HG03064 (cell line): Measurements from ENCODE around the gene LPXN.

Source experiments
- ATAC-seq: cut with Tn5 transposase; IDR thresholded peaks from one replicate; pipeline ENCODE4 v1.9.1; 2021; ENCODE audit warnings: low read depth; ENCODE audit not compliant: unreplicated experiment

LPXN gene

DNA sequence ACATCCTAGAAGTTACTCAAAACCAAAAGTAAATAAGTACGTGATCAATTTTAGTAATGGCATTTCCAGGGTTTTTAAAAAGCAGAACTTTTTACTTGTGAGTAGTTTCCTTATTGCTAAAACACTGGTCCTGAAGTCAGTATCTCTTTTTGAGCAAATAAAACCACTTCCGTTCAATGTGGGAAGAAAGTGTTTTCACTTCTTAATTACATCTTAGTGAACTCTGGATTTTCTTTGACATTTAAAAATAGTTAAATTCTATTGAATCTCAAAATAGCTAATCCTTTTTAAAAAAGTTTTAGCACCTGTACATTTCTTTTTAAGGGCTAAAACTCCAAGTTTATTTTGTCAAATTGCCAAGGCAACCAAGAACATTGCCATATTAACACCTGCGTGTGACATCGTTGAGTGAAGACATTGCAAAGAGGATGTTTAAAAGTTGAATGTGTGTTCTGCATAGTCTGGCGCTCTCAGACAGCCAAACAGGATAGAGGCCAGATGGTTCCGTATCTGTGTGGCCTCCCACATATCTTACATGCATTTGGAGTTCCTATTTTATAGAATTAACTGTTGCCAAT, 50.5 kb downstream of the LPXN start:
- peak; percentile 93 for ATAC-seq

DNA sequence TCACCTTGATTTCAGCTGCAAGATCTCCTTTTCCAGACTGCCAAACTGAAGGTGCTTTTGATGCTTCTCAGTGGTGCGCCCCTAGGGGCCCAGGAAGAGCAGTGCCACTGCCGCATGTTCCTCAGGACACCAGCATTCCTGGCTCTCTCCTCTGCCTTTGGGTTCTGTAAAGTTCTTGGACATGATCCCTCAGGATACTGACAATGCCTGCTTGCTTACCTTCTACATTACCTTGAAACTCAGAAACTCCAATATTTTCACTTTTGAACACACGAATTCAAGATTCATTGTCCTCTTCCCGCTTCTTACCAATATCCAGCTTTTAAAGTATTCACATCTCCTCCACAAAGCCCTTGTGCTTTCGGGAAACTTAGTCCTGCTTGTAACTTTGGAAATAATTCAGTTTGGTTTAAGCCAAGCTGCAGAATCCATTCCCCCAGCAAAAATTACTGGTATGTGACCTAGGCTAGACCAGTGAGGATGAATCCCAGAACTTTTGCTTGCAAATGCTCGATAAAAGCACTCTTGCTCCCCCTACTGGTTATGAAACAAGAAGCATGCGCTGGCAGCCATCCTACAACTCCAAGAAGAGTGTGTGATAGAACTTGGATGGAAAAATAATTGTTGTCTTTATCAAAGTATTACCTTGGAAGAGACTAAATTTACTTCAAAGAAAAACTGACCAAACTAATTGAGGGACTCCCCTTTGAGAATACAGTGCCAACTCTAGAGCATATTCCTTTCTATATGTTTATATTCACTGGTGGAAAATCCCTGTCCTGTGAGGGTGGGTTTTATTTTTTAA, 51.2 kb downstream of the LPXN start:
- peak; percentile 24 for ATAC-seq

DNA sequence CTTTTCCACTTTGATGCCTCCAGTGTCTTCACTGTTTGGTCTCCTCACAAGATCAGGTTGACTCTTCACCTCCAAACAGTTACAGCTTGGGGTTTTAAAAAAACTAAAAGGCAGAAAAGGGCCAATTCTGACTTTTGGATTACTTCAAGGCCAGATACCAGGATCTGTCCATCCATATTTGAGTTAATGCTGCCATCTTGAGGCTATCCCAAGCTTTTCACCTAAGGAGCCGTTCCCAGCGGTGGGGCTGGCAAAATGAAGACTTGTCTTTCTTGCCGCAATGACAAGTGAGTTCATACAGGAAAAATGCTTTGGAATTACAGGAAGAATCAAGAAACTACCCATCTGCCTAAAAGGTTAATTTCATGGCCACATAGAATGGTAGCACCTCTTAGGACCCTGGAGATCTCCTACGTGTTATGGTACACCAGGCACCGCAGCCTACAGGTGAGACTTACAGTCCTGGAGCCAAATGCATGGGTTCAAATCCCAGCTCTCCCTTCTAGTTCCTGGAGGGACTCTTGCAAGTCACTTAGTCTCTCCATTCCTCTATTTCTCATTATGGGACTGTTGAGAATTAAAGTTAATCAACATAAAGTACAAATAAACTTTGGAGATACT, 61.8 kb downstream of the LPXN start:
- no peak for ATAC-seq

DNA sequence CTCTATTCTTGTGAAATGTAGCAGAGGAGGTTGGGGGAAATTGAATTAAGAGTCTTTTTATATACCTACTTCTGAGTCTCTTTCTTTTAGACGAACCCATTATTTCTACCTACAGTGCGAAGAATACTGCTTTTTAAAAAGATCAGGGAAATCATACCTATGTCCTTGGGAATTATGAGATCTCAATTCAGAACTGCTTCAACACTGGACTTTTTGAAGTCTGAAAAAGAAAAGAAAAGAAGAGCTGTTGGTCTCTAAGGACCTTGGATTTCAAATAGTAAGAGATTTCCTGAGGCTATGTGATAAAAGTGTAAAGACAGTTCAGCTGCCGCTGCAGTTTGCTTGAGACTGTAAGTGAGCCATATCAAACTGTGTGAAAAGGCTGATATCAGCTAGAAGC, 64.0 kb downstream of the LPXN start:
- no peak for ATAC-seq

DNA sequence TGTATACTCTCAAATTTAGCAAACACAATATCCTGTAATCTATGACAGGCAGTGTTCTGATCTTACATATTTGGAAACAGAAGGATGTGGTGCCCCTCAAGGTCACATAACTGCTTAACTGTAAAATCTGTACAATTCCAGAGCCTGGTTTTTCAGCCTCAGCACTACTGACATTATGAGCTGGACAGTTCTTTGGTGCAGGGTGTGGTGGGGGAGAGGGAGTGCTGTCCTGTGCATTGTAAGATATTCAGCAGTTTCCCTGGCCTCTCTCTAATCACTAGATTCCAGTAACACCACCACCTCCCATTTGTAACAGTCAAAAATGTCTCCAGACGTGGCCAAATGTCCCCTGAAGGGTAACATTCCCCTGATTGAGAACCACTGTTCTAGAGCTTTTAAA, 65.9 kb downstream of the LPXN start:
- no peak for ATAC-seq

DNA sequence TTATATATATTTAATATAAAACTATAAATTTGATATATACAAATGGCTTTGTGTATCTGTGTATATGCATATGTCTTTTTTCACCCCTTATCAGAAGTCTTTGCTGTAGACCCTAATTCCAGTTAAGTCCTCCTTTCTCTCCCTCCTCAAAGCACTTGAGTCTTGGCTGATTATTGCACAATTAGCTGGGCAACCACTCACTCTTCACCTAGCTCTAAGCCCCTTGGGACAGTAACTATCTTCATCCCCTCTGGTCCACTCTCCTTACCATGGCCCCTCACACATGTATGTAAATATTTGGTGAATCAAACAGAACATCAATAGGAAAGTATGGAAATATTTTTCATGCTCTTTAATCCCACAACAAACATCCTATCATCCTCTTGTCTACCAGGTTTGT, 66.8 kb downstream of the LPXN start:
- no peak for ATAC-seq

DNA sequence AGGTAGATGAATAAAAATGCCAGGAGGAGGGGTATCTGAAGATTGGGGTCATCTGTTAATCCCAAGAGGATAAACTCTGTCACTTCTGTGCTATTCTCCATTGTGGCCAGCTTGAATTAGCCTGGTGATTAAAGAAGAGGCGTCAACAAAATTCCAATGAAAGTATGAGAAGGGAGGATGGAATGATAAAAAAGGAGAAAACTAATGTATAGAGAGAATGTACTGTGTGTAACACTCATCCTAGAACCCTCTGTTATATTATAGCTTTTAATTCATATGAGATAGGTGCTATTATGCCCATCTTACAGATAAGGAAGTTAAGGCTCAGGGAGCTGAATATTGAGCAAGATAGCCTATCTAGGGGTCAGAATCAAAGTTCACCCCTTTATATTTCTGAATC, 67.7 kb downstream of the LPXN start, which contains the start of gene OR5B21:
TSS of gene OR5B21 (minus strand) at position 101 of the 400 bp plus-strand sequence. CDS start at position 101, 0 bp downstream.
- ATAC-seq = no peak

DNA sequence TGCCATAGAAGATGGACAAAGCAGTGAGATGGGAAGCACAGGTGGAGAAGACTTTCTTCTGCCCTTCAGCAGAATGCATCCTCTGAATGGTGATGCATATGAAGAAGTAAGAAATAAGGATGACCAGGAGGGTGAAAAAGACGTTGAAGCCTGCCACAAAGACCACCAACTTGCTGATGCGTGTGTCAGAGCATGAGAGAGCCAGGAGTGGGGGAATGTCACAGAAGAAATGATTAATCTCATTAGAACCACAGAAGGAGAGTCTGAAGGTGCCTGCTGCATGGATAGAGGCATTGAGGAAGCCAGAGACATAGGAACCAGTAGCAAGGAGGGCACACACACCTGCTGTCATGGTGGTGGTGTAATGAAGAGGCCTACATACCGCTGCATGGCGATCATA, 68.3 kb downstream of the LPXN start:
- no peak for ATAC-seq

DNA sequence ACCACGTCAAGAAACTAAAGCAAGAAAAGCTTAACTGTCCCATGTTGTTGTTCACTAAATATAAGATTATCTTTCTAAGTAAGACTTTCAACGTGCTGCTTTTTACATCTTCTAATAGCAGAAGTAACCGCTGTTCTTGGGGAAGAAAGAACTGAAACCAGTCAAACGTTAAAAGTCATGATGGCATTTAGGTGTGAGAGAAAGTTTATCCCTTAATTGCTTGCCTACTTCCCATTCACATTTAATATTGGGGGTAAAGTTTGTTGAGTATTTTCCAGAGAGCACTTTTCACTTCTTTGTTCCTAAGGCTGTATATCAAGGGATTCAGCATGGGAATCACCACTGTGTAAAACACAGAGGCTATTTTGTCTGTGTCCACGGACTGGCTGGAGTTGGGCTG, 68.7 kb downstream of the LPXN start:
- ATAC-seq = no peak

DNA sequence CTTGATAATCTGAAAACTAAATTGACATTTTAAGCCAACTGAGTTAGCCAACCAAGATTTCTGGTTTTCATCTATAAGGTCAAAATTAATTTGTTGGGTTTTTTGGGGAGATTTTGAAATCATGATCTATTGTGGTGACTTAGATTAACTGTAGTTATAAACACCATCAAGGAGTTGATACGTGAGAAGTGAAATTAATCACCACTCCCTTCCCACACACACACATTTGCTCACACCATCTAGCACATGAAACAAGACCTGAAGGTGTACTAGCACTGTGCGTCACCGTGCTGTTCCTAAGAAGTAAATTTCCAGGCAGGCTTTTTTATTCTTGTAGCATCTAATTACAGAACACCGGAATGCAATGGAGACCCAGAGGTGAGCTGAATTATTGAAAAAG, 69.8 kb downstream of the LPXN start:
- no peak for ATAC-seq

DNA sequence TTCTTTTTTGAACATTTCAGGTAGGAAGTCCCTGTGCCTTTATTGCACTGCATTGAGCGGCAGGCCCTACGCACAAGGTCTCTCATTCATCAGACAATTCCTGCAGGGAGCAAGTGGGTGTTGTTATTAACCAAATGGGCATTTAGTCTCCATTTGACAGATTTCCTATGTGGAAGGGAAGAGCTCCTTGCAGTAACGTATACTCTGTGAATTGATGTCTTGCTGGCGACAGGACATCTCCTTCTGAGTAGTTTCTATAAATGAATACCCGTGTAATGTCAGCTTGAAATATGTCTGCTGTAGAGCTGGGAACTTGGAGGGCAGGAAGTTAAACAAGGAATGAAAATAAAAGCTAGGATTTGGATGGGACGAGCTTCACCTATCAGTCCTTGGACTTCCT, 71.4 kb downstream of the LPXN start:
- no peak for ATAC-seq

DNA sequence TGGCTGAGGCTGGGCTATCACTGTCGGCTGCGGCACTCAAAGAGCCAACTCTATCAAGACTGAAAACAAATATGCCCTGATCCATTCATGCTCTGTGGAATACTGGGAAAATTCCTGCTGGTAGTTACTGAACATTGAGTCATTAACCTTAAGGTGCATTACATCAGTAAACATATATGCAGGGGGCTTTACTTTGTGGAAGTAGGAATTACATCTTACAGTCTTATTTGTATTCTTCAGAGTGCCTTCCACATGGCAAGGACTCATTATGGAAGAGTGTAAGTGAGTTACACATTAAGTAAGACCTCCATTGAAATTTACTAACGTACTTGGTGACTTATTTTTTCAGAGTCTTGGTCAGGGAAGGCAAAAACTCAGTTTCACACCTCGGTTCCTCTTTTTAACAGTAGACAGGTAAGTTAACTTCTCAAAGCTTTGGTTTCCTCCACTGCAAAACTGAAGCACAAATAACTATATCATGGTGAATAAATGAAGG, 72.2 kb downstream of the LPXN start:
- peak; percentile 97 for ATAC-seq

DNA sequence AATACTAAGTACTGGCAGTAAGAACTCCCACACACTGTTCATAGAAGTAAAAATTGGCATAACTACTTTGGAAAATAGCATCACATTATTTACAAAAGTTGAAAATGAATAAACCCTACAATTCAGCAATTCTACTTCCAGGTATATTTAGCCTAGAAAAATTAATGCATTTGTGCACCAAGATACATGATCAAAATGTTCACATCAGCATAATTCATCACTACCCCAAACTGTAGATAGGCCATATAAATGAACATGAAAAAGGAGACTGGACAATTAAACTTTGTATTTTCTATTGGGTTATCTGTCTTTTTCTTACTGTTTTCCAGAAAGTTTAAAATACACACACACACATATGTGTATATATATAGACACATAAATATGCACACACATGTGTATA, 73.7 kb downstream of the LPXN start:
- no peak for ATAC-seq

DNA sequence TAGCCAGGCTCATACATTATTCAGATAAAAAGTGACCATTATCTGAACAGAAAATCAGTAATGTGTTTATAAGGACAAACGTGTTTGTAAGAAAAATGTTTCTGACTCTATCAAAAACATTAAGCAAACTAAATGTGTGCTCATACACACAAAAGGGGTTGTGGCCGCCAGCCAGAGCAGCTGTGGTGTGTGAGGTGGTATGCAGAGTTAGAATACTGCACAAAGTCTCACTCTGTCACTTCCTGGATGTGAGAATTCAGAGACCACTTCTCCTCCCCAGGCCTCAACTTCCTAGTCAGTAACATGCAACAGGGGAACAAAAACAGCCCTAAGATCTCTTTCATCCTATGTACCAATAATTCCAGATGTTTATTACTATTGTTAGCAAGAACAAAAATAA, 77.2 kb downstream of the LPXN start:
- ATAC-seq = no peak

DNA sequence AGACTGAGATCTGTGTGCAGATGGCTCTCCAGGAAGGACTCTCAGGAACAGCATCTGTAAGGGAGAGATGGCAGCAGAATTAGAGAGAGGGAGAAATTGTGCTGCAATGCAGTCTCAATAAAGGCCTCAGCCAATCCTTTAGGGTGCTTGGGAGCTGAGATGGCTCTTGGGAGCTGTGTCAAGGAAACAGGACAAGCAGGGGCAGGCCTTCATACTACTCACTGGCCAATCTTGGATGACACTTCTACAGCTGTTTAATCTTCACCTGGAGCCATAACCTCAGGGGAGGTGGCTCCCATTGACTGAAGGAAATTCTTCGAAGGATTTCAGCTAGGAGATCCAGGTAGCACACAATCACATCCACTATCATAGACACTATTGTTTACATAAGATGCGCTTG, 77.7 kb downstream of the LPXN start:
- no peak for ATAC-seq

DNA sequence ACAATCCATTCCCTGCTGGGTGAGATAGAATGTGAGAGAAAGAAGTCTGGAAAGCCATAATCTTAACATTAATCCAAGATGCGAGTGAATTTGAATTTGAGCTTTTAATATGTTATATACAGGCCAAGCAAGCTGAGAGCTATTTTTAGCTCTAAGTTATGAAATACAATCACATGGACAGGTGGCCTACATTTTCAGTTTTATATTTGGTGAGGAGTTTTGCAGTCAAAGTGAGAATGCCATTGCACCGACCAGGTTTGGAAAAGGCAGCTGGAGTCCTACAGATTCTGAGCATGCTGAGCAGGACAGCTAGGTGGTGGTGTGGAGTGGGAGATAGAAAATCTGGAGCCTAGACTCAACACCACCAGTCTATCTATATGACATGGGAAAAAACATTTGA, 79.8 kb downstream of the LPXN start:
- peak; percentile 69 for ATAC-seq

DNA sequence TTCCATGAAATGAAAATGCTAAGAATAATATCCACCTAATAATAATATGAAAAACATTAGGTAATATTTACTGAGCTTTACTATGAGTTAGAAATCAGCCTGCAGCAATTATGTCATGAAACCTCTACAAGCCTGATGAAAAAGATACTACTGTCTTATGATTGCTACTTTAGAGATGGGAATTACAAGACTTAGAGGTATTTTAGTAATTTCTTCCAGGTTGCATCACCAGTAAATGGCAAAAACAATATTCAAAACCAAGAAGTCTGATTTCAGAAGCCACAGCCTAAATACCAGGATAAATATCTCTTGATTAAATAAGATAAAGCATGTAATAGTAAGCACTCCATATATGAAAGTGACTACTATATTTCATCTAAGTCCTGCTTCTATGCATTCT, 81.6 kb downstream of the LPXN start:
- ATAC-seq = no peak

DNA sequence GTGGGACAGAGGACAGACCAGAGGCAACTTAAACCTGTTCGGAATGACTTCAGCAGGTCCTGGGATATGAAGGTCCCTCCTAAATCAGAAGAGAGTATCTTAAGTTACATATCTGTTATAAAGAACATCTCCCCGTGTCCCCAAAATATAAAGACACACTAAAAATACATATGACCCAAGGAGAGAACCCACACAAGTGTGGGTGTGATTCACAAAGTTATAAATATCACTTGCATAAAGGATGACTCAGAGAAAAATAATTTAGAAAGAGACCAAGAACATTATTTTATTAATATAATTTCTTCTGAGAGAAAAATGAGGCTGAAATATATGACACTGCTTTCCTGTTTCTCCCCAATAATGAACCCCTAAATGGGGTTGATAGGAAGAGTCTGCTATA, 82.0 kb downstream of the LPXN start:
- ATAC-seq = no peak

DNA sequence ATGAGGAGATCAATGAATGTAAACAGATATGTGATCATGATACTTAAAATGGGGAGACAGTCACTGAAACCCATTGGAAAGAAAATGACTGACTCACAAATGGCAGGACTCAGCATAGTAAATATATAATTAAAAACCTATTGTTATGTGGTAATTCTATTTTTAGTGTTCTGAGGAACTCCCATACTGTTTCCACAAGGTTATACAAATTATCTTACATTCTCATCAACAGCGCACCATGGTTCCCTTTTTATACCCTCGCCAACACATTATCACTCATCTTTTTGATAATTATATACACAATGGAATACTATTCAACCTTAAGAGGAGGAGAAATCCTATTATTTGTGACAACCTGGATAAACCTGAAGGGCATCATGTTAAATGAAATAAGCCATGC, 84.8 kb downstream of the LPXN start:
- no peak for ATAC-seq

DNA sequence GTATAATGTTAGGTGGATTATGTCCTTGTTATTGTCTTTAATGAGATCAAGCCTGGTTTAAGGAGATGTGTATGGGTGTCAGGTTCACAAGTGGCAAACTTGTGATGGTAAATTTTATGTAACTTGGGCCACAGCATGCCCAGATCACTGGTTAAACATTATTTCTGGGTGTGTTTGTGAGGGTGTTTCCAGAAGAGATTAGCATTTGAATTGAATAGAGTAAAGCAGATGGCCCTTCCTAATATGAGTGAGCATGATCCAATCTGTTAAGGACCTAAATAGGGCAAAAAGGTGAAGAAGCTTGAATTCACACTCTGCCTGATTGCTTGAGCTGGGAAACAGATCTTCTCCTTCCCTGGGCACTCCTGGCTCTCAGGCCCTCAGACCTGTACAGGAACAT, 88.5 kb downstream of the LPXN start:
- ATAC-seq = no peak

DNA sequence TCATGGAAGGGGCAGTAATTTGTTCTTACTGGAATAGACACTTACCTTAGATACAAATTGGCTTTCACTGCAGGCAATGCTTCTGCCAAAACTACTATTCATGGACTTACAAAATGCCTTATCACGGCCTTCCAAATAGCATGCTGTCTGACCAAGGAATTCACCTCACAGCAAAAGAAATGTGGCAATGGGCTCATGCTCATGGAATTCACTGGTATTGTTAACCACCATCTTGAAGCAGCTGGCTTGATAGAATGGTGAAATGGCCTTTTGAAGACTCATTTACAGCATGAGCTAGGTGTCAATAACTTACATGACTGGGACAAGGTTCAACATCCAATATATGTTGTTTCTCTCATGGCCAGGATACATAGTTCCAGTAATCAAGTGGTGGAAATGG, 89.7 kb downstream of the LPXN start:
- no peak for ATAC-seq
